HG03175 (cell line): Measurements from ENCODE around the gene ZNF460.
"Not testable (repeated sequence)": the region's sequence is repeated elsewhere in the genome, so short reads cannot be mapped to it uniquely, and the experiment has no call there.

Experiments used
- ATAC-seq: cut with Tn5 transposase; IDR thresholded peaks from one replicate; pipeline ENCODE4 v1.9.1; 2021; ENCODE audit warnings: mild to moderate bottlenecking, moderate library complexity; ENCODE audit not compliant: unreplicated experiment

Gene ZNF460

GRCh38 chr19:57280165-57280961 is at the start of gene ZNF460:
Gene ZNF460, plus strand, starts transcription at chr19:57280485. Its CDS starts 322 bp downstream, at chr19:57280807.
- ATAC-seq, result peak; percentile 87

GRCh38 chr19:57231686-57232085 is 48.6 kb upstream of the ZNF460 start:
- no peak for ATAC-seq

- ATAC-seq, result no peak
Measured at GRCh38 chr19:57233207-57233606, 47.1 kb upstream of the ZNF460 start.

- ATAC-seq, result no peak
Measured at GRCh38 chr19:57239982-57240310, 40.3 kb upstream of the ZNF460 start.

GRCh38 chr19:57240311-57241090 is 39.8 kb upstream of the ZNF460 start, which contains the start of gene ZNF805:
Gene ZNF805, plus strand, starts transcription at chr19:57240632. Its CDS starts 260 bp downstream, at chr19:57240892.
- peak; percentile 94 for ATAC-seq

GRCh38 chr19:57241176-57241575 is 39.1 kb upstream of the ZNF460 start:
- no peak for ATAC-seq

GRCh38 chr19:57242821-57243220 is 37.5 kb upstream of the ZNF460 start:
- no peak for ATAC-seq

GRCh38 chr19:57244513-57244912 is 35.8 kb upstream of the ZNF460 start:
- no peak for ATAC-seq

GRCh38 chr19:57245066-57245465 is 35.2 kb upstream of the ZNF460 start:
- no peak for ATAC-seq

GRCh38 chr19:57245959-57246358 is 34.3 kb upstream of the ZNF460 start:
- no peak for ATAC-seq

- ATAC-seq, result no peak
Measured at GRCh38 chr19:57248646-57249045, 31.6 kb upstream of the ZNF460 start.

- ATAC-seq, result no peak
Measured at GRCh38 chr19:57249329-57249728, 31.0 kb upstream of the ZNF460 start.

GRCh38 chr19:57253767-57254166 is 26.5 kb upstream of the ZNF460 start:
- ATAC-seq, result not testable (repeated sequence)

GRCh38 chr19:57262044-57262443 is 18.2 kb upstream of the ZNF460 start:
- ATAC-seq, result no peak

GRCh38 chr19:57263244-57263741 is 17.0 kb upstream of the ZNF460 start:
- ATAC-seq, result no peak

- ATAC-seq, result no peak
Measured at GRCh38 chr19:57267291-57267690, 13.0 kb upstream of the ZNF460 start.

- no peak for ATAC-seq
Measured at GRCh38 chr19:57269515-57270250, 10.6 kb upstream of the ZNF460 start.

GRCh38 chr19:57271280-57271679 is 9.0 kb upstream of the ZNF460 start:
- no peak for ATAC-seq

GRCh38 chr19:57273014-57273413 is 7.3 kb upstream of the ZNF460 start:
- no peak for ATAC-seq

- no peak for ATAC-seq
Measured at GRCh38 chr19:57276430-57276829, 3.9 kb upstream of the ZNF460 start.

GRCh38 chr19:57278481-57278880 is 1.8 kb upstream of the ZNF460 start:
- not testable (repeated sequence) for ATAC-seq
